HepG2 (cell line): ENCODE data around the gene U2AF2. TPM values are rescaled to one million over a fixed set of nuclear protein-coding genes. Genes with fewer than 3 reads are reported as not detected.

Source experiments
- HINFP ChIP-seq: sonication (generic); formaldehyde crosslinking; IDR thresholded peaks from 2 replicates; pipeline ENCODE4 v1.4.0; 2020; ENCODE audit warnings: low read depth, mild to moderate bottlenecking, missing genetic modification reagents
- HNRNPUL1 ChIP-seq: fragments of 200-400 bp; formaldehyde crosslinking; IDR thresholded peaks from 2 replicates; pipeline ENCODE4 v1.6.1; 2017; ENCODE audit warnings: low read depth, mild to moderate bottlenecking, low read length, moderate library complexity
- MYPOP ChIP-seq: sonication (generic); formaldehyde crosslinking; IDR thresholded peaks from 2 replicates; pipeline ENCODE4 v1.8.1; 2023; ENCODE audit warnings: mild to moderate bottlenecking, moderate library complexity, missing genetic modification reagents
- NCOA1 ChIP-seq: sonication (generic); formaldehyde crosslinking; IDR thresholded peaks from 2 replicates; pipeline ENCODE4 v1.9.0; 2021; ENCODE audit warnings: missing genetic modification reagents
- POLR2AphosphoS5 ChIP-seq: IDR thresholded peaks from 2 replicates; pipeline ENCODE4 v1.6.1; 2012; ENCODE audit warnings: low read depth, low read length
- RFX5 ChIP-seq: IDR thresholded peaks from 2 replicates; pipeline ENCODE4 v1.6.1; 2011; ENCODE audit warnings: low read depth, low read length, improper control_type of control experiment
- SALL2 ChIP-seq: sonication (generic); formaldehyde crosslinking; IDR thresholded peaks from 2 replicates; pipeline ENCODE4 v1.8.1; 2023; ENCODE audit warnings: mild to moderate bottlenecking, missing genetic modification reagents, inconsistent platforms
- SIN3A ChIP-seq: IDR thresholded peaks from 2 replicates; pipeline ENCODE4 v1.6.1; 2011; ENCODE audit warnings: low read depth, mild to moderate bottlenecking, control low read depth, low read length, borderline replicate concordance
- ZBTB3 ChIP-seq: sonication (generic); formaldehyde crosslinking; IDR thresholded peaks from 2 replicates; pipeline ENCODE4 v1.4.0; 2020; ENCODE audit warnings: low read depth, mild to moderate bottlenecking, moderate library complexity, missing genetic modification reagents, borderline replicate concordance
- ZBTB43 ChIP-seq: sonication (generic); formaldehyde crosslinking; conservative IDR thresholded peaks from 2 replicates; pipeline ENCODE4 v1.4.0; 2020; ENCODE audit warnings: missing genetic modification reagents
- ZMYM4 ChIP-seq: sonication (generic); formaldehyde crosslinking; IDR thresholded peaks from 2 replicates; pipeline ENCODE4 v1.8.1; 2023; ENCODE audit warnings: mild to moderate bottlenecking, missing genetic modification reagents
- ZNF12 ChIP-seq: sonication (generic); formaldehyde crosslinking; IDR thresholded peaks from 2 replicates; pipeline ENCODE4 v1.5.0; 2020; ENCODE audit warnings: missing genetic modification reagents
- ZNF253 ChIP-seq: sonication (generic); formaldehyde crosslinking; IDR thresholded peaks from 2 replicates; pipeline ENCODE4 v1.8.0; 2022; ENCODE audit warnings: mild to moderate bottlenecking, missing genetic modification reagents, borderline replicate concordance
- ZNF282 ChIP-seq: fragments of 450-650 bp; IDR thresholded peaks from 2 replicates; pipeline ENCODE4 v1.6.1; 2018; ENCODE audit not compliant: partially characterized antibody
- ZNF512 ChIP-seq: sonication (generic); formaldehyde crosslinking; IDR thresholded peaks from 2 replicates; pipeline ENCODE4 v1.4.0; 2020; ENCODE audit warnings: mild to moderate bottlenecking, missing genetic modification reagents
- ZNF598 ChIP-seq: sonication (generic); formaldehyde crosslinking; IDR thresholded peaks from 2 replicates; pipeline ENCODE4 v1.5.1; 2020; ENCODE audit warnings: mild to moderate bottlenecking, missing genetic modification reagents, borderline replicate concordance
- ZNF614 ChIP-seq: IDR thresholded peaks from 2 replicates; pipeline ENCODE4 v1.6.1; 2018; ENCODE audit warnings: missing biosample characterization, missing genetic modification reagents, inconsistent platforms, borderline replicate concordance
- polyA plus RNA-seq, 8 experiments: library from polyadenylated mRNA; depleted of rRNA in 3 of 8; stranded (reverse) in 7 of 8; unstranded in 1 of 8; fragments of >200 nt; fragmentation: Illumina TruSeq in 4 of 8; extraction: Trizol in 4 of 8; gene quantifications; 2 replicates each; pipeline versions ENCODE4 v1.2.1 to v1.2.3, GENCODE V29; 2011 to 2016; ENCODE audit warnings: low read depth in 4 of 8, missing spikeins in 1 of 8, mixed read lengths in 1 of 8; ENCODE audit not compliant: insufficient read depth in 1 of 8
- total RNA-seq, 5 experiments: library from RNA; depleted of rRNA; stranded (reverse); fragments of >200 nt; fragmentation: Illumina TruSeq; extraction: Trizol; gene quantifications; 2 replicates each; pipeline ENCODE4 v1.2.3, GENCODE V29; 2016; ENCODE audit warnings: low read depth in 1 of 5
- TF ChIP-seq, protein P1 (sequence below): sonication (generic); formaldehyde crosslinking; conservative IDR thresholded peaks from 2 replicates; pipeline ENCODE4 v1.8.0; 2022; ENCODE audit warnings: missing genetic modification reagents
- TF ChIP-seq, protein P2 (sequence below): sonication (generic); formaldehyde crosslinking; IDR thresholded peaks from 2 replicates; pipeline ENCODE4 v1.5.1; 2020; ENCODE audit warnings: mild to moderate bottlenecking, moderate library complexity, missing genetic modification reagents

Gene U2AF2
- total and polyA plus RNA-seq, 2 of the 13 experiments (the other 11 are each of a cell fraction or from before 2014, with no cell fraction given): 84.3 to 124 TPM

GRCh38 chr19:55654868-55655647 lies at the start of gene U2AF2 (continued):
- TF ChIP-seq, protein P1, sequence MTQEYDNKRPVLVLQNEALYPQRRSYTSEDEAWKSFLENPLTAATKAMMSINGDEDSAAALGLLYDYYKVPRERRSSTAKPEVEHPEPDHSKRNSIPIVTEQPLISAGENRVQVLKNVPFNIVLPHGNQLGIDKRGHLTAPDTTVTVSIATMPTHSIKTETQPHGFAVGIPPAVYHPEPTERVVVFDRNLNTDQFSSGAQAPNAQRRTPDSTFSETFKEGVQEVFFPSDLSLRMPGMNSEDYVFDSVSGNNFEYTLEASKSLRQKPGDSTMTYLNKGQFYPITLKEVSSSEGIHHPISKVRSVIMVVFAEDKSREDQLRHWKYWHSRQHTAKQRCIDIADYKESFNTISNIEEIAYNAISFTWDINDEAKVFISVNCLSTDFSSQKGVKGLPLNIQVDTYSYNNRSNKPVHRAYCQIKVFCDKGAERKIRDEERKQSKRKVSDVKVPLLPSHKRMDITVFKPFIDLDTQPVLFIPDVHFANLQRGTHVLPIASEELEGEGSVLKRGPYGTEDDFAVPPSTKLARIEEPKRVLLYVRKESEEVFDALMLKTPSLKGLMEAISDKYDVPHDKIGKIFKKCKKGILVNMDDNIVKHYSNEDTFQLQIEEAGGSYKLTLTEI (CRISPR knock-in tag): no peak
- peak; percentile 49; the same call in 1 of the 2 replicates for TF ChIP-seq ZBTB3 (CRISPR knock-in tag)
- TF ChIP-seq ZNF614 (CRISPR knock-in tag): no peak
- TF ChIP-seq, protein P2, sequence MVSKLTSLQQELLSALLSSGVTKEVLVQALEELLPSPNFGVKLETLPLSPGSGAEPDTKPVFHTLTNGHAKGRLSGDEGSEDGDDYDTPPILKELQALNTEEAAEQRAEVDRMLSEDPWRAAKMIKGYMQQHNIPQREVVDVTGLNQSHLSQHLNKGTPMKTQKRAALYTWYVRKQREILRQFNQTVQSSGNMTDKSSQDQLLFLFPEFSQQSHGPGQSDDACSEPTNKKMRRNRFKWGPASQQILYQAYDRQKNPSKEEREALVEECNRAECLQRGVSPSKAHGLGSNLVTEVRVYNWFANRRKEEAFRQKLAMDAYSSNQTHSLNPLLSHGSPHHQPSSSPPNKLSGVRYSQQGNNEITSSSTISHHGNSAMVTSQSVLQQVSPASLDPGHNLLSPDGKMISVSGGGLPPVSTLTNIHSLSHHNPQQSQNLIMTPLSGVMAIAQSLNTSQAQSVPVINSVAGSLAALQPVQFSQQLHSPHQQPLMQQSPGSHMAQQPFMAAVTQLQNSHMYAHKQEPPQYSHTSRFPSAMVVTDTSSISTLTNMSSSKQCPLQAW (CRISPR knock-in tag): peak; percentile 23; the same call in 1 of the 2 replicates
- TF ChIP-seq SIN3A: peak; percentile 39; the same call in 1 of the 2 replicates
- no peak for TF ChIP-seq ZNF598 (CRISPR knock-in tag)
- 0 out of 2 replicates have a peak, but pooled peaks have one; percentile 43 for TF ChIP-seq HINFP
- TF ChIP-seq ZBTB43 (CRISPR knock-in tag): peak; percentile 13; the same call in 1 of the 2 replicates
- peak; percentile 56; the same call in 1 of the 2 replicates for TF ChIP-seq ZNF253 (CRISPR knock-in tag)
- TF ChIP-seq RFX5: no peak
- TF ChIP-seq ZMYM4 (CRISPR knock-in tag): peak; percentile 42; the same call in 1 of the 2 replicates
- 0 out of 2 replicates have a peak, but pooled peaks have one; percentile 20 for TF ChIP-seq MYPOP
- no peak for TF ChIP-seq NCOA1
- no peak for TF ChIP-seq HNRNPUL1
- TF ChIP-seq SALL2 (CRISPR knock-in tag): no peak; the same call in 1 of the 2 replicates
- TF ChIP-seq POLR2AphosphoS5: peak; percentile 71
- no peak for TF ChIP-seq ZNF282
- no peak for TF ChIP-seq ZNF12 (CRISPR knock-in tag)
- no peak for TF ChIP-seq ZNF512 (CRISPR knock-in tag)
